ENCODE measurements around the gene PRKCH. TPM values are rescaled to one million over a fixed set of nuclear protein-coding genes. Genes with fewer than 3 reads are reported as not detected.
"Not testable (repeated sequence)": the region's sequence is repeated elsewhere in the genome, so short reads cannot be mapped to it uniquely, and the experiment has no call there.

The PRKCH gene
- polyA plus RNA-seq, 4 donors: 5.9 to 17.3 (median 12.9) TPM

DNA sequence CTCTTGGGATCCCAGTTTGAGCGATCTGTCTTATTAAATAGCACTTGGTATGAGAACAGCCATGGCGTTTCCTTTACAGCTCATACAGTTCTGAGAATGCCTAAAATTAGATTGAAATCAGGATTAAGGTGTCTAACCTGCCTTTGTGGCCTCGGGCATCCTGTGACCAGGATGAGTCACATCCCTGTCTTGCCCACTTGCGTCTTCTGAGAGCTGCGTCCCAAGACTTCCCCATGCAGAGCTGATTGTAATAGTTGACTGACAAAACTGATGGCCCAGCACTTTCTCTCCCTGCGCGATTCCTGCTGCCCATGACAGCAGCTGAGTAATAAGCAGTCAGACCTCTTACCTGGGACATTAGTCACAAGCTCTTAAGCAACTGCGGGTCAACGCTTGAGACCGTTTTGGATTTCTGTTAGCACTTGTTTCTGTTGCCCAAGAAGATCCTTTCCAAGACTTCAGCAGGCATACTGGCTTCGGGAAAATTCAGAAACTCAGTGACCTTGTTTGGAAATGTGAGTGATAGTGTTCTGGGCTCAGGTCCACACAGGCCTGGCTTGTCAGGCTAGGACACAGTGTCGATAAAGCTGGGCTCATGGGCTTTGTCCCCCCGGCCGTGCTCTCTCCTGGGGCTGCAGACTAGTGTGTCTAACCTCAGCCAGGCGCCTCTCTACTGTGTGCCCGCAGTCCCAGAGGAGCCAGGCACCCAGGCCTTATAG is 204.1 kb downstream of the PRKCH start:
- 55 to 58% (median 58%) methylated on average over 16 of the region's 16 CpGs for WGBS, 3 donors
- H3K9me3 ChIP-seq (ENCODE audit: control insufficient read depth in 2 of 2, insufficient read depth in 1 of 2, low read depth in 1 of 2, low read length in 1 of 2): no peaks in the 10 kb centered on the region
- H3K27ac ChIP-seq (ENCODE audit: low read depth in 1 of 3, low read length in 2 of 3): peak overlapping the region; percentile 23 to 88 (median 45)
- H3K27me3 ChIP-seq (ENCODE audit: control insufficient read depth in 3 of 3, insufficient read depth in 3 of 3, low read length in 3 of 3): no peaks in the 10 kb centered on the region
- DNase-seq (peak in 1 of 2 donors; percentile 71), FAIRE-seq (no peak)
- H3K4me3 ChIP-seq (ENCODE audit: low read depth in 1 of 3, low read length in 3 of 3): no peak overlapping the region
- H3K4me1 ChIP-seq (ENCODE audit: control insufficient read depth in 3 of 3, insufficient read depth in 2 of 3, low read depth in 1 of 3, low read length in 2 of 3): peaks cover 27 to 40% (median 33%) of the 10 kb centered on the region in 3 donors
- peaks cover 0 to 7% (median 4%) of the 10 kb centered on the region in 3 donors for H3K36me3 ChIP-seq (ENCODE audit: control insufficient read depth in 3 of 3, insufficient read depth in 2 of 3, low read depth in 1 of 3, low read length in 3 of 3)

DNA sequence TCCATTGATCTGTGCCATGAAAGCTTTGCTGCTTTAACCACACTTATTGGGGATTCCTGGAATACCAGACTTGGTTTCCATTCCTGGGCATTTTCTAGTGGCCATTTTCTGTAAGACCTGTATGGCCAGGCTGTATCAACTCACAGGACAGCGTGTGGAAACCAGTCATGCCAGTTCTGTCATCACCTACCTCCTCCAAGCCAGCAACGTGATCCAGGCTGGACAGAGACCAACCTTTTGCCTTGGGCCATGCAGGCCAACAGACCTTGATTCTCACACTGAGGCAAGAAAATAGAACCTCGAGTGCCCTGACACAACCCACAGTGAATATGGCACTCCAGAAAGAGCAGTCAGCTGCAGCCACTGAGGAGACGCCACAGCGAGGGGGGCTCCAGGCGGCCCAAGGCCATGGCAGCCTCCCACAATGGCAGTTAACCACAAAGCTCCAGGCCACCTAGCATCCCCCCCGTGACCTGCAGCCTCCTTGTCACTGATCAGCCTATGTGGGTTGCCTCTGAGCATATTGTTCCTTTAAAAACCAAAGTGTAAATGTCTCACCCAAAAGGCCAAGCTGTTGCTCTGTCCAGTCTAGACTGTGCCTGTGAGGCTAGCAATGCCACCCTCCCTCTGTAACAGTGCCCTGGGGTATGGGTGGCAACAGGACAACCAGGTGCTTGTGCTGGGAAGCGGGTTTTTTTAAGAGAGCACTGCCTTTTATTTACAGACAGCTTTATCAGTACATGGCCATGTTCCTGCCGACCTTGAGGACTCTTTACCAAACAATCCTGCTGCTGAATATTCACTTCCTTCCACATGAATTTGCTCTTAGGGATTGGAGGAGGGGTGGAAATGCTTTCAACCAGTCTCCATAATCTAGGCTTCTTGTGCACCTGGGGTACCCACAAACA is 205.3 kb downstream of the PRKCH start:
- peaks cover 0 to 7% (median 4%) of the 10 kb centered on the region in 3 donors for H3K36me3 ChIP-seq (ENCODE audit: control insufficient read depth in 3 of 3, insufficient read depth in 2 of 3, low read depth in 1 of 3, low read length in 3 of 3)
- H3K4me3 ChIP-seq (ENCODE audit: low read depth in 1 of 3, low read length in 3 of 3): no peak overlapping the region
- DNase-seq (peak; percentile 36 to 54), FAIRE-seq (no peak)
- H3K9me3 ChIP-seq (ENCODE audit: control insufficient read depth in 2 of 2, insufficient read depth in 1 of 2, low read depth in 1 of 2, low read length in 1 of 2): no peaks in the 10 kb centered on the region
- peaks cover 31 to 45% (median 36%) of the 10 kb centered on the region in 3 donors for H3K4me1 ChIP-seq (ENCODE audit: control insufficient read depth in 3 of 3, insufficient read depth in 2 of 3, low read depth in 1 of 3, low read length in 2 of 3)
- no peaks in the 10 kb centered on the region for H3K27me3 ChIP-seq (ENCODE audit: control insufficient read depth in 3 of 3, insufficient read depth in 3 of 3, low read length in 3 of 3)
- 52 to 68% (median 59%) methylated on average over 9 of the region's 9 CpGs for WGBS, 3 donors
- peak overlapping the region in 2 of 3 donors; percentile 8 to 88 for H3K27ac ChIP-seq (ENCODE audit: low read depth in 1 of 3, low read length in 2 of 3)

DNA sequence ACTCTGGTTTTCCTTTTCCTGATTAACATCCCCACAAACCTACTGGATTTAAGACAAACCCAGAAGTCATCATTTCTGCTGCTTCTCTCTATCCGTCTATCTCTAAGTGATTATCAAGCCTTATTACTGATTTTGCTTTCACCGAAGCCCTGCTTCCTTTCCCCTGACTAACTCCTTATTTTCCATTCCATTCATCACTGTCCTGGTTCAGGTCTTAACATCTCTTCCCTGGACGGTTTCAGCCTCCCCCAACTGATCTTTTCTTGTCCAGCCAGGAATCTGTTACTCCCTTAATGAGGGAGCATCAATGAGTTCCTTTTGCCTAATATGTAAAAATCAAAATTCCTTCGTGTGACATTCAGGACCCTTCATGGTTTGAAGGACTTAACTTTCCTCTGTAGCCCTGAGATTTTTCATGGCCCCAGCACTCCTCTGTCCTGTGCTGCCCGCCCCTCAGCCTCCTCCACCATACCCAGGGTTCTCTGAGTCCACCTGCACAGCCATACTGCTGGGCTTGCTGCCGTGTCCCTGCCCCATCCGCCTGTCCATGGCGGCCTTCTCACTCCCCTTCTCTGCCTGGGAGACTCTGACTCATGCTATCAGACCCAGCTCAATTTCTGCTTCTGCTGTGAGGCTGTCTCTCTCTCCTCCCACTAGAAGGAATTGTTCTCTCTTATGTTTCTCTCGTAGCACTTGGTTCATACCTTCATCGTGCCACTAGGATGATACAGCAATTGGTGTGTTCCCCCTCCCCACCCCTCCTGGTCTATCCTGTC is 206.1 kb downstream of the PRKCH start:
- 41 to 57% (median 46%) methylated on average over 10 of the region's 10 CpGs for WGBS, 3 donors
- Histone ChIP-seq H3K4me3 (ENCODE audit: low read depth in 1 of 3, low read length in 3 of 3) (no peak overlapping the region), H3K27me3 (ENCODE audit: control insufficient read depth in 3 of 3, insufficient read depth in 3 of 3, low read length in 3 of 3) (no peaks in the 10 kb centered on the region), H3K4me1 (ENCODE audit: control insufficient read depth in 3 of 3, insufficient read depth in 2 of 3, low read depth in 1 of 3, low read length in 2 of 3) (peaks cover 31 to 45% (median 42%) of the 10 kb centered on the region in 3 donors), H3K9me3 (ENCODE audit: control insufficient read depth in 2 of 2, insufficient read depth in 1 of 2, low read depth in 1 of 2, low read length in 1 of 2) (no peaks in the 10 kb centered on the region), H3K36me3 (ENCODE audit: control insufficient read depth in 3 of 3, insufficient read depth in 2 of 3, low read depth in 1 of 3, low read length in 3 of 3) (peaks cover 0 to 7% (median 4%) of the 10 kb centered on the region in 3 donors), H3K27ac (ENCODE audit: low read depth in 1 of 3, low read length in 2 of 3) (peak overlapping the region in 1 of 3 donors; percentile 88)
- no peak for DNase-seq
- FAIRE-seq: no peak

DNA sequence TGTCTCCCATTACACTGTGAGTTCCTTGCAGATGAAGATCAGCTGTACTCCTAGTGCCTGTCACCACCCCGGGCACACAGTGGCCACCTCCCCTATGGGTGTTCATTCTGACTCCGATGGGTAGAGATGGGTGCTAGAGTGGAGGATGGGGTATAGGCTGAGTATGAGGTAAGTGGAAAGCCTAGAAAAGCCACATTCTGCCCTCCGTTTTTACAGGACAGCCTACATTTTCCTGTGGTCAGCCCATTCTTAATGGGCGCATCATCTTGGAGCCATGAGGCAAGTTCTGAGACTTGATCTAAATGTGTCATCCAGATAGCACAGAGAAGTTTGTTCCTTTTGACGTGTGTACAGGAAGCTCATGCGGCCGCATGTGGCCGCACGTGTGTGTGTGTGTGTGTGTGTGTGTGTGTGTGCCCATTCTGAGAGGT is 207.2 kb downstream of the PRKCH start:
- Histone ChIP-seq H3K4me3 (ENCODE audit: low read depth in 1 of 3, low read length in 3 of 3) (no peak overlapping the region), H3K27ac (ENCODE audit: low read depth in 1 of 3, low read length in 2 of 3) (peak overlapping the region in 1 of 3 donors; percentile 51), H3K36me3 (ENCODE audit: control insufficient read depth in 3 of 3, insufficient read depth in 2 of 3, low read depth in 1 of 3, low read length in 3 of 3) (peaks cover 0 to 7% (median 4%) of the 10 kb centered on the region in 3 donors), H3K4me1 (ENCODE audit: control insufficient read depth in 3 of 3, insufficient read depth in 2 of 3, low read depth in 1 of 3, low read length in 2 of 3) (peaks cover 36 to 42% (median 41%) of the 10 kb centered on the region in 3 donors), H3K9me3 (ENCODE audit: control insufficient read depth in 2 of 2, insufficient read depth in 1 of 2, low read depth in 1 of 2, low read length in 1 of 2) (no peaks in the 10 kb centered on the region), H3K27me3 (ENCODE audit: control insufficient read depth in 3 of 3, insufficient read depth in 3 of 3, low read length in 3 of 3) (no peaks in the 10 kb centered on the region)
- DNase-seq (no peak), FAIRE-seq (no peak)
- WGBS, 3 donors: 57 to 79% (median 68%) methylated on average over 9 of the region's 9 CpGs

DNA sequence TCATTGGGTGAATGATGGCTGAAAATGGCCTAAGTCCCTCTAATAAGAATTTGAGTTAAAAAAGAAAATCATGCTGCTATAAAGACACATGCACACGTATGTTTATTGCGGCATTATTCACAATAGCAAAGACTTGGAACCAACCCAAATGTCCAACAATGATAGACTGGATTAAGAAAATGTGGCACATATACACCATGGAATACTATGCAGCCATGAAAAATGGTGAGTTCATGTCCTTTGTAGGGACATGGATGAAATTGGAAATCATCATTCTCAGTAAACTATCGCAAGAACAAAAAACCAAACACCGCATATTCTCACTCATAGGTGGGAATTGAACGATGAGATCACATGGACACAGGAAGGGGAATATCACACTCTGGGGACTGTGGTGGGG is 208.0 kb downstream of the PRKCH start:
- 97 to 100% (median 100%) methylated on average over 2 to 3 of the region's 5 CpGs for whole genome bisulfite sequencing, 3 donors
- not testable (repeated sequence) for H3K4me3 ChIP-seq (ENCODE audit: low read depth in 1 of 3, low read length in 3 of 3); DNase-seq; FAIRE-seq; H3K36me3 ChIP-seq (ENCODE audit: control insufficient read depth in 3 of 3, insufficient read depth in 2 of 3, low read depth in 1 of 3, low read length in 3 of 3); H3K27ac ChIP-seq (ENCODE audit: low read depth in 1 of 3, low read length in 2 of 3); H3K9me3 ChIP-seq (ENCODE audit: control insufficient read depth in 2 of 2, insufficient read depth in 1 of 2, low read depth in 1 of 2, low read length in 1 of 2); H3K27me3 ChIP-seq (ENCODE audit: control insufficient read depth in 3 of 3, insufficient read depth in 3 of 3, low read length in 3 of 3)
- H3K4me1 ChIP-seq (ENCODE audit: control insufficient read depth in 3 of 3, insufficient read depth in 2 of 3, low read depth in 1 of 3, low read length in 2 of 3): peaks cover 35 to 39% (median 36%) of the 10 kb centered on the region in 3 donors

DNA sequence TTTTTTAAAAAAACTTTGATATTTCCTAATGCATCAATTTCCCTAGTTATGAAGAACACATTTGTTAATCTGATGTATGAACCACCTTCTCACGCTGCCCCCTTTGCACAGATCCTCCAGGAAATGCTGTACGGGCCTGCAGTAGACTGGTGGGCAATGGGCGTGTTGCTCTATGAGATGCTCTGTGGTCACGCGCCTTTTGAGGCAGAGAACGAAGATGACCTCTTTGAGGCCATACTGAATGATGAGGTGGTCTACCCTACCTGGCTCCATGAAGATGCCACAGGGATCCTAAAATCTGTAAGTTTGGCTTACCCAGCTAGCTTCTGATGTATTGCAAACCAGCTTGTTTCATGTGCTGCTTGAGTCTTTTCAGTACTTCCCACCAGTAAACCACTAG is 208.9 kb downstream of the PRKCH start:
- 83 to 90% (median 86%) methylated on average over 6 of the region's 6 CpGs for WGBS, 3 donors
- H3K36me3 ChIP-seq (ENCODE audit: control insufficient read depth in 3 of 3, insufficient read depth in 2 of 3, low read depth in 1 of 3, low read length in 3 of 3): peaks cover 0 to 7% (median 4%) of the 10 kb centered on the region in 3 donors
- H3K9me3 ChIP-seq (ENCODE audit: control insufficient read depth in 2 of 2, insufficient read depth in 1 of 2, low read depth in 1 of 2, low read length in 1 of 2): no peaks in the 10 kb centered on the region
- H3K4me3 ChIP-seq (ENCODE audit: low read depth in 1 of 3, low read length in 3 of 3): no peak overlapping the region
- peak overlapping the region in 1 of 3 donors; percentile 24 for H3K27ac ChIP-seq (ENCODE audit: low read depth in 1 of 3, low read length in 2 of 3)
- DNase-seq (no peak), FAIRE-seq (no peak)
- no peaks in the 10 kb centered on the region for H3K27me3 ChIP-seq (ENCODE audit: control insufficient read depth in 3 of 3, insufficient read depth in 3 of 3, low read length in 3 of 3)
- peaks cover 28 to 30% (median 29%) of the 10 kb centered on the region in 3 donors for H3K4me1 ChIP-seq (ENCODE audit: control insufficient read depth in 3 of 3, insufficient read depth in 2 of 3, low read depth in 1 of 3, low read length in 2 of 3)

DNA sequence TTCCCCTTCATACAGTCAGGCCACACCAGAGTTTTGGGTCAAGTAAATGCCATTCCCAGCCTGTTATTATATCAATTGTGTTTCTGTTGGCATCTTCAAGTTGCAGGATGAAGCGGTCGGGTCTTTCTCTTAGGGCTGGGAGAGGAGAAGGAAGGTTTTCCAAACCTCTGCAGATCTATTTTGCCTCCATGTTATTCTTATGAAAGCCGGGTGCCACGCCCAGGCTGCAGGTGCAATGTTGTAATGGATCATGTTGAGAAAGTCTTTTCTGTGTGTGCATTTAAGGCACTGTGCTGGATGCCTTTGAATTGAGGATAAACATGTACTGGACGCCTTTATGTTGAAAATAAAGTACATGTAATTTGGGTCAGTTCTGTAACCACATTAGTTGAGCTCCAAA is 209.5 kb downstream of the PRKCH start:
- WGBS, 3 donors: 31 to 64% (median 49%) methylated on average over 5 of the region's 5 CpGs
- no peak for FAIRE-seq

More for the DNA sequence above, 209.5 kb downstream of the PRKCH start:
- Histone ChIP-seq H3K36me3 (ENCODE audit: control insufficient read depth in 3 of 3, insufficient read depth in 2 of 3, low read depth in 1 of 3, low read length in 3 of 3) (peaks cover 0 to 7% (median 4%) of the 10 kb centered on the region in 3 donors), H3K4me3 (ENCODE audit: low read depth in 1 of 3, low read length in 3 of 3) (no peak overlapping the region), H3K4me1 (ENCODE audit: control insufficient read depth in 3 of 3, insufficient read depth in 2 of 3, low read depth in 1 of 3, low read length in 2 of 3) (peaks cover 26 to 29% (median 29%) of the 10 kb centered on the region in 3 donors), H3K27me3 (ENCODE audit: control insufficient read depth in 3 of 3, insufficient read depth in 3 of 3, low read length in 3 of 3) (no peaks in the 10 kb centered on the region), H3K9me3 (ENCODE audit: control insufficient read depth in 2 of 2, insufficient read depth in 1 of 2, low read depth in 1 of 2, low read length in 1 of 2) (no peaks in the 10 kb centered on the region), H3K27ac (ENCODE audit: low read depth in 1 of 3, low read length in 2 of 3) (peak overlapping the region in 2 of 3 donors; percentile 59 to 64)
- DNase-seq: peak; percentile 43 to 63

Measured in small intestine (tissue), 7 donors.